Erythroblast (primary cell): ENCODE data around the gene CRYZL1.

Source experiments
- GATA1 ChIP-seq: IDR thresholded peaks from 2 replicates; pipeline ENCODE4 v1.6.1; 2011; ENCODE audit warnings: low read depth, mild to moderate bottlenecking, control low read depth, low read length, moderate library complexity
- POLR2A ChIP-seq: IDR thresholded peaks from 2 replicates; pipeline ENCODE4 v1.6.1; 2011; ENCODE audit warnings: mild to moderate bottlenecking, low read length

DNA sequence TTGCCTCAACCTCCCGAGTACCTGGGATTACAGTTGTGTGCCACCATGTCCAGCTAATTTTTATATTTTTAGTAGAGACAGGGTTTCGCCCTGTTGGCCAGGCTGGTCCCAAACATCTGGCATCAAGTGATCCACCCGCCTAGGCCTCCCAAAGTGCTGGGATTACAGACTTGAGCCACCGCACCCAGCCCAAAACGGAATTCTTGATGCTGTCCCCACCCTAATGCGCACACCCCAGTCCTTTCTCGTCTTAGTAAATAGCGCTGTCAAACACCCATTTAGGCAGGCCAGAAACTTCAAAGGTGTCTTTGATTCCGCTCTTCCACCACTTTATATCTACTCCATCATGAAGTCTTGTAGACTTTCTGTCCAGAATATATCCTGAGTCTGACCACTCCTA, 35.9 kb upstream of the CRYZL1 start:
- no peak for TF ChIP-seq POLR2A
- no peak for TF ChIP-seq GATA1
